Left lung (tissue), 10 donors: Measurements from ENCODE around the gene MRM2. TPM values are rescaled to one million over a fixed set of nuclear protein-coding genes. Genes with fewer than 3 reads are reported as not detected.

Experiments
- ATAC-seq: fragments of 200-7000 bp; cut with Tn5 transposase; one replicate; pipeline ENCODE4 v1.9.1; 2020; ENCODE audit warnings: moderate library complexity
- DNase-seq, 4 donors: peaks; one replicate each; pipeline ENCODE4 v3.0.0-alpha.2; 2013 to 2020
- H3K27ac ChIP-seq, 2 donors: fragments of 200-600 bp; sonication (generic) in 1 of 2; one replicate each; pipeline versions ENCODE4 v1.5.0 to v1.8.0; 2020 to 2021
- H3K27me3 ChIP-seq, 2 donors: fragments of 200-600 bp; sonication (generic) in 1 of 2; one replicate each; pipeline versions ENCODE4 v1.5.0 to v1.8.0; 2020 to 2021
- H3K36me3 ChIP-seq, 2 donors: fragments of 200-600 bp; sonication (generic) in 1 of 2; one replicate each; pipeline versions ENCODE4 v1.5.0 to v1.8.0; 2020 to 2021
- H3K4me1 ChIP-seq, 2 donors: fragments of 200-600 bp; one replicate each; pipeline ENCODE4 v1.8.0; 2021
- H3K4me3 ChIP-seq, 2 donors: fragments of 200-600 bp; sonication (generic) in 1 of 2; one replicate each; pipeline versions ENCODE4 v1.5.0 to v1.8.0; 2020 to 2021; ENCODE audit warnings: mild to moderate bottlenecking in 1 of 2
- H3K9me3 ChIP-seq, 2 donors: fragments of 200-600 bp; sonication (generic) in 1 of 2; one replicate each; pipeline versions ENCODE4 v1.5.0 to v1.8.0; 2020 to 2021
- intact Hi-C, 2 donors: fragments of 100-400 bp; cut with DNase I; formaldehyde crosslinking; loops; one replicate each; pipeline versions ENCODE4 v1.11.2 to v1.14.2; 2022
- polyA plus RNA-seq, 6 donors: library from polyadenylated mRNA; unstranded; fragments of 120-200 nt; gene quantifications; one replicate each; pipeline ENCODE4 v1.2.1, GENCODE V29; 2013; ENCODE audit not compliant: insufficient read length in 6 of 6
- total RNA-seq, 2 donors: library from RNA; stranded (reverse); fragmentation: NEBNext Ultra II Directional; extraction: Animal tissue kit (Norgen Biotek cat#: 25700); gene quantifications; one replicate each; pipeline ENCODE4 v1.2.1, GENCODE V29; 2021
- TF ChIP-seq, protein P1 (sequence below), 2 donors: fragments of 200-600 bp; sonication (generic) in 1 of 2; IDR thresholded peaks; one replicate each; pipeline versions ENCODE4 v1.5.0 to v1.8.0; 2021; ENCODE audit warnings: antibody characterized with exemption in 2 of 2
- donor health status: DM: no; HTN: yes; CAD: no.
- donor health status: DM: no; HTN: no; CAD: no.

Gene MRM2
- total and polyA plus RNA-seq, 8 donors: 23.0 to 36.6 (median 31.2) TPM

DNA sequence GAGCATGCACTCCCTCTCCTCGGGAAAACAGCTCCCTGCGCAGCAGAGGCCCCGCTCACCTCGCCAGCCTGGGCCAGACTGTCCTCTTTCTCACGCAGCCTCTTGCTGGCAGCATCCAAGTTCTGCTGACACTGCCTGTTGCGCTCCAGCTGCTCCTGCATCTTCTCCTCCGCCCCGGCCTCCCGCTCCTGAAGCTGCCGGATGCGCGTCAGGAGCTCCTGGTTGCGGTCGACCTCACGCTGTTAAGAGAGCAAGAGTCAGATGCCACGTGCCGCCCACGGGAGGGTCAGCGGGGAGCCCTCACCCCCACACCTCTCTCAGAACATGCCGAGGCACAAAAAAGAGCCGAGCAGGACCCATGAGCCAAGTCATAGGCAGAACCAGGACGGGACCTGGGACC, 19.5 kb downstream of the MRM2 start:
- DNase-seq (peak in 1 of 4 donors; percentile 72), ATAC-seq (no peak)
- peaks cover 0 to 3% of the 10 kb centered on the region in 2 donors for H3K4me1 ChIP-seq
- peaks cover 0 to 96% of the 10 kb centered on the region in 2 donors for H3K36me3 ChIP-seq
- no peaks in the 10 kb centered on the region for H3K9me3 ChIP-seq
- H3K27ac ChIP-seq: no peak overlapping the region
- H3K27me3 ChIP-seq: no peaks in the 10 kb centered on the region
- TF ChIP-seq, protein P1, sequence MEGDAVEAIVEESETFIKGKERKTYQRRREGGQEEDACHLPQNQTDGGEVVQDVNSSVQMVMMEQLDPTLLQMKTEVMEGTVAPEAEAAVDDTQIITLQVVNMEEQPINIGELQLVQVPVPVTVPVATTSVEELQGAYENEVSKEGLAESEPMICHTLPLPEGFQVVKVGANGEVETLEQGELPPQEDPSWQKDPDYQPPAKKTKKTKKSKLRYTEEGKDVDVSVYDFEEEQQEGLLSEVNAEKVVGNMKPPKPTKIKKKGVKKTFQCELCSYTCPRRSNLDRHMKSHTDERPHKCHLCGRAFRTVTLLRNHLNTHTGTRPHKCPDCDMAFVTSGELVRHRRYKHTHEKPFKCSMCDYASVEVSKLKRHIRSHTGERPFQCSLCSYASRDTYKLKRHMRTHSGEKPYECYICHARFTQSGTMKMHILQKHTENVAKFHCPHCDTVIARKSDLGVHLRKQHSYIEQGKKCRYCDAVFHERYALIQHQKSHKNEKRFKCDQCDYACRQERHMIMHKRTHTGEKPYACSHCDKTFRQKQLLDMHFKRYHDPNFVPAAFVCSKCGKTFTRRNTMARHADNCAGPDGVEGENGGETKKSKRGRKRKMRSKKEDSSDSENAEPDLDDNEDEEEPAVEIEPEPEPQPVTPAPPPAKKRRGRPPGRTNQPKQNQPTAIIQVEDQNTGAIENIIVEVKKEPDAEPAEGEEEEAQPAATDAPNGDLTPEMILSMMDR (IDR thresholded peaks at IDR 0.05): no peak
- intact Hi-C loops: no loop called here
- H3K4me3 ChIP-seq: no peak overlapping the region

GRCh38 chr7:2220954-2221353, 21.1 kb downstream of the MRM2 start:
- TF ChIP-seq, protein P1 (IDR thresholded peaks at IDR 0.05): no peak

DNA sequence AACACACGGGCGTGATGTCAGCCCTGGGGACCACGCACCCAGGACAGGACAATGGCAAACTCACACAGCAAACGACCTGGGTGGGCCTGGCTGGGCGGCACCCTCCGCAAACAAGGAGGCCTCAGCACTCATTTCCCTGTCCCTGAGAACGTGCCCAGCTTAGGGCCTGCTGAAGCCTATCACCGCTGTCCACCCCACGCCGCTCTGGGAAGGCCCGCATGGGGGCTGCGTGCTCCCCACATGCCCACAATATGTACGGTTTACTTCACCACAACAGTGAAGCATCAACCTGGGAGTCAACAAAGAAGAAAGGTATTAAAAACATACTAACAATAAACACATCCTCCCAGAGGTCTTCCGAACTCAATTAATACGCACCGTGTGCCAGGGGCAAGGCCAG, 21.5 kb downstream of the MRM2 start:
- Histone ChIP-seq H3K27me3 (no peaks in the 10 kb centered on the region), H3K9me3 (no peaks in the 10 kb centered on the region), H3K4me1 (no peaks in the 10 kb centered on the region), H3K36me3 (peaks cover 0 to 98% of the 10 kb centered on the region in 2 donors), H3K27ac (no peak overlapping the region), H3K4me3 (no peak overlapping the region)
- TF ChIP-seq, protein P1 (IDR thresholded peaks at IDR 0.05): no peak
- ATAC-seq (no peak), DNase-seq (peak in 1 of 4 donors; percentile 57)
- intact Hi-C loops: no loop called here

More at GRCh38 chr7:2220954-2221353, 21.1 kb downstream of the MRM2 start:
- no peak overlapping the region for H3K27ac ChIP-seq
- peak in 1 of 4 donors; percentile 65 for DNase-seq
- ATAC-seq: no peak
- peaks cover 0 to 3% of the 10 kb centered on the region in 2 donors for H3K4me1 ChIP-seq
- H3K27me3 ChIP-seq: no peaks in the 10 kb centered on the region
- intact Hi-C loops: no loop called here
- H3K36me3 ChIP-seq: peaks cover 0 to 96% of the 10 kb centered on the region in 2 donors
- no peaks in the 10 kb centered on the region for H3K9me3 ChIP-seq
- no peak overlapping the region for H3K4me3 ChIP-seq

GRCh38 chr7:2220030-2220429, 22.0 kb downstream of the MRM2 start:
- no peaks in the 10 kb centered on the region for H3K9me3 ChIP-seq
- TF ChIP-seq, protein P1 (IDR thresholded peaks at IDR 0.05): no peak
- no peak for ATAC-seq
- no peaks in the 10 kb centered on the region for H3K4me1 ChIP-seq
- H3K36me3 ChIP-seq: peaks cover 0 to 98% of the 10 kb centered on the region in 2 donors
- no peak overlapping the region for H3K27ac ChIP-seq
- peak in 1 of 4 donors; percentile 67 for DNase-seq
- intact Hi-C loops: no loop called here
- H3K4me3 ChIP-seq: no peak overlapping the region
- H3K27me3 ChIP-seq: no peaks in the 10 kb centered on the region

- Histone ChIP-seq H3K27ac (no peak overlapping the region), H3K27me3 (no peaks in the 10 kb centered on the region), H3K4me3 (no peak overlapping the region), H3K4me1 (no peaks in the 10 kb centered on the region), H3K36me3 (peaks cover 0 to 98% of the 10 kb centered on the region in 2 donors), H3K9me3 (no peaks in the 10 kb centered on the region)
- intact Hi-C loops: no loop called here
- peak in 1 of 4 donors; percentile 58 for DNase-seq
- TF ChIP-seq, protein P1 (IDR thresholded peaks at IDR 0.05): no peak
- no peak for ATAC-seq
These were observed 22.4 kb downstream of the MRM2 start for GRCh38 chr7:2219606-2220005.
